Measurements from ENCODE around the gene MYO1A.

Gene MYO1A

DNA sequence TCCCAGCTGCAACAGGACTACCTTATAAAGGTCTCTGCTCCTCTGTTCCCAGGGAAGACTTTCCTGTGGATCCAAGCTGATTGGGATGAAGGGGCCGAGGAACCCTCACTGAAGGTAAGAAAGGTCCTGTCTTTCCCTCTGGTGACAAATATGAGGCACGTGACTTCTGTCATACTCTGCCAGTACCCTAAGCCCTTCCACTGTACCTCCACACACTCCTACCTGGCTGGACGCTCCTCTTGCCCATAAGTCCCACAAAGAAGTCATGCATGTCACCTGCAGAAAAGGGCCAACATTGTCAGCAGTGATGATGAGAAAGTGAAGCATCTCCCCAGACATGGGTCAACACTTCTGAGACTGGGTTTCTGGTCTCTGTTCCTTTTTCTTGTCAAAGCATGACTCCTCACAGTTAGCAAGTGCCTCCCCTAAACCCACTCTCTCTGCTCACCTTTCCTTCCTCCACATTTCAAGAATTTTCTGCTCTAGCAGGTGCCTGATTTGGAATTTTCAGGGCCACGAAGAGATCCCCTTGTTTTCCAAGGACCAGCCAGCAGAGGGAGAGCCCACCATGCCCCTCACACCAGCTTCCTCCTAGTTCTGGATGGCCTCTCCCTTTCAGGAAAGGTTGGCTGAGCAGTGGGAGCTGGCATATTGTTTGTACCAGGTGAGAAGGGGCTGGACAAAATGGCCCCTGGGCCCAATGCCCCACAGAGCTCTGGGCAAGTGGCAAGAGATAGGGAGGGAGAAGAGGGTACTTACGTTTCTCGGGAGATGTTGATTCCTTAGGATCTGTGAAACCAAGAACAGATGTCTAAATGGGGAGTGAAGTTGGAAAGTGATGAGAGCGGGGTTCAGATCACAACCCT lies 37.1 kb downstream of the MYO1A start:
- no peak for DNase-seq (ENCODE audit: low read depth)

DNA sequence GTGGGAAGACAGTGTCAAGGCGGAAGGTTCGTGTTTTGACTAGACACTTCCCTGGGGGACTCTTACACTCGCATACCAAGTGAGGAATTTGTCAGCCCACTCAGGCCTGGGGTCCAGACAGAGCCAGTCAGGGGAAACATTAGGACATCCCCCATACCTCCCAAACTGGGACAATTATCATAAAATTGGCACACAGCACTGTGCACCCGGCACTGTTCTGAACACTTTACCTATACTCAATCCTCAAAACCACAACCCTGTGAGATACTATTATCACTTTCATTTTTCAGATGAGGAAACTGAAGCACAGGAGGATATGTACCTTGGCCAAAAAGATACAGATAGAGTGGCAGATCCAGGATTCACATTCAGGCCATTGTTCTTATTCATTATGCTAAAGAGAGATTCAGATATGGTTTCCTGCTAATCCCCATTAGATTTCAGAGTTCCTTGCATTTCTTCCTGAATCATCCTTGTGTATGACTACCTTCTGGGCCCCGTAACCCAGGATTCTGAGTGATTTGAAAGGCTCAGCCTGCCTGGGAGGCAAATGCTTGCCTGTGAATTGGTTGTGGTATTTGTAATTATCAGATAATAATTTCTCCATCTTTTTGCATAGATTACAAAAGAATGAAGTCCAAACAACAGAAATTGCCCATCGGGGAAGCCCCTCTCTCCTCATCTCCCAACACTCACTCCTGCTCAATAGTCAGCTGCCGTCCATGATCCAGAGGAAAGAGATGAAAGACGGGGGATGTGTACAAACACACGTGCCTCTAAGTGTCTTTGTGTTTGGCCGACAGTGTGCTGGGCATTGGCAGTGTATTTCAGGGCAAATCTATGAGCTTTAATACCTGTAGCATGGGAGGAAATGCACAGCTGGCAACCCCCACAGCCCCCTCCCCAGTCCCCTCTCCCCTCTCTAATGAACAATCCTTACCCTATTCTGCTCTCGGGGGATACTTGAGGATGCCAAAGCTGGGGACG lies 38.2 kb downstream of the MYO1A start:
- no peak for DNase-seq (ENCODE audit: low read depth)

DNA sequence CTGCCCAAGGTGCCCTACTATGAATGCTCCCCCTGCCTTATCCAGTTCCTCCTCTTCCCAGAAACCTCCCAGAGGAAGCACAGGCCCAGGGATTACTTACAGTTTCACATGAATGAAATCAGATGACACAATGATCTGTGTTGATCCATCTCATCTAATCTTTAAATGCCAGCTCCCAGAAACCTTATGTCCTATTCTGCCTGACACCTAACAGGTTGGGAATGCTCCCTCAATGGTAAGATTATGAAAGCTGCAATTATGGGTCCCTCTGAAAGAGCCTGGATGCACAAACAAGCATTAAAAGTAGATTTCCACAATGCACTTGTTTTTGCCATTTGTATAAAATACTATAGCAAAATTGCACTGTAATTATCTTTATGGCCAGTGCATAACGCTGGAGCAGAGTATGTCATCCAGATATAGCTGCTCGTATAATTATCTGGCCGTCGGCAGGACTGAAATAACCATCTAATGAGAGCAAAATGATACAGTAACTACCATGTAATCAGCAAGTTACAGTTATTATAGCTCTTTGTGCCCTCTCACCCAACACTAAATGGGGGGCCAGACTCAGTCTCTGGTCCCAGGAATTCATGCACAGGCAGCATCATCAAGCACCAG lies 39.2 kb downstream of the MYO1A start:
- no peak for DNase-seq (ENCODE audit: low read depth)

DNA sequence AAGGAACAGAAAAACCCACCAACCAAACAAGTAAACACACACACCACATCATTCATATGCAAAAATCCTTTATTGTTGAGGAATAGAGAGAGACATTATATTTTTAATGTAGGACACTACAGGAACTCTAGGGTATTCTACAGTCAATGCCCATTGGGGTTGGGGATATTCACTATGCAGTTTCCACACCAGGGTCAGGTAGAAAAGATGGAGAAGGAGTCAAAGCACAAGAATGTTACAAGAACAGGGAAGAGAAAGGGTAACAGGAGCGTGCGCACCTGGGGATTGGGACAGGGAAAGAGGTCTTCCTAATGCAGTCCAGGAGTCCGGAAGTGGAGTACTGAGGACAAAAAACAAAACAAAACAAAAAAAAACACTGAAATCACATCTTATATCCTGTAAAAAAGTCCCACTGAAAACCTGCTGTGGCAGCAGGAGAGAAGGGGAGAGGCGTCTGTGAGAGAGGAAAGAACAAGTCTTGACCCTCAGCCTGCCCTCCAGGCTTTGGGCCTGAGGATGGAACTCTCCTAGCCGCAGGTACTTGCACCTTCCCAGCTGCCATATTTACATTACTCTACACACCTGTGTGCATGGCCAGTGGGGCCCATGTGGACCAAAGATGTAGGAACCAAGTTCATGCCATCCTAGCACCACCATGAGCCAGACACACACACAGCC lies 39.8 kb downstream of the MYO1A start:
- no peak for DNase-seq (ENCODE audit: low read depth)

DNA sequence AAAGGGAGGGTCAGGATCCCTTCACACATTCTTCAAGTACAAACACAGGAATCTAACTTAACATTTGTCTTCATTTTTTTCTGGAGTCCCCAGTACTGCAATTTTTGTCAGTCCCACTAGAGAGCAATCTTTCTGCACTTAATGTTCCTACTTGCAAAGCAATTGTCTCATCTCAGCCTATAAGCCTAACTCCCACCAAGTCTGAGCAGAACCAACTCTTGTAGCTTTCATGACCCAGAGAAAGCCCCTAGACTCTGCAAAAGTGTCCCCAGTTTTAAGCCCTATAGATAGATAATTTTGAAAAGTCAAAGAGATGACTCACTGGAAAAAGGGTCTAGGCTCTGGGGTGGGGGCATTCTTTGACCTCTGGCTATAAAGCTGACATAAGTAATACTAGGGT lies 41.8 kb downstream of the MYO1A start:
- DNase-seq (ENCODE audit: low read depth) = no peak

DNA sequence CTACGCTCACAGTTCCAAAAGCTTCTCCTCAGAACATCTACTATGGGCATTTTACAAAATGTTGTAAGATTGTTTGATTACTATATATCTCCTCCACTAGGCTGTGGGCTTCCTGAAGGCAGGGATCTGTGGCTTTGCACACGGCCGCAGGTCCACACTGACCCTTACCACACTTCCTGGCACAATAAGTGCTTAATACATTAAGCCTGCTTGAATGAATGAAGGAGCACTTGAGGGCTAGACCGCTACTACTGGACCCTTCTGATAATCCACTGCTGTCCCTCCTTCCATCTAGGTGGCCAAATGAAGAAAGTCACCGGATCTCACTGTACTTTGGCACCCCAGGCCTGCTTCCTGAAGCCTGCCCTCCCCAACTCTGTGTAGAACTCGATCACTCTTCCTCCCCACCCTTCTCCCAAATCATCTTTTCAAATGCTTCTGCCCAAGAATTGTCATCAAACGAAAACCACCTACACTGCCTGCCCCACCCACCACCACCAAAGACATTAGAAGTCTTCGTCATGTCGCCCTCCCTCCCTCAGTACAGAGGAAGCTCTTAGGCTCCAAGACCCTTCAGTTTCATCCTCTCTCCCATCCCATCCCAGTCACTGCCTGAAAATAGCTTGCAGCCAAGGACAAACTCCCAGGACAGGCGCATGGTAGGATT lies 43.0 kb downstream of the MYO1A start:
- DNase-seq (ENCODE audit: low read depth) = no peak

DNA sequence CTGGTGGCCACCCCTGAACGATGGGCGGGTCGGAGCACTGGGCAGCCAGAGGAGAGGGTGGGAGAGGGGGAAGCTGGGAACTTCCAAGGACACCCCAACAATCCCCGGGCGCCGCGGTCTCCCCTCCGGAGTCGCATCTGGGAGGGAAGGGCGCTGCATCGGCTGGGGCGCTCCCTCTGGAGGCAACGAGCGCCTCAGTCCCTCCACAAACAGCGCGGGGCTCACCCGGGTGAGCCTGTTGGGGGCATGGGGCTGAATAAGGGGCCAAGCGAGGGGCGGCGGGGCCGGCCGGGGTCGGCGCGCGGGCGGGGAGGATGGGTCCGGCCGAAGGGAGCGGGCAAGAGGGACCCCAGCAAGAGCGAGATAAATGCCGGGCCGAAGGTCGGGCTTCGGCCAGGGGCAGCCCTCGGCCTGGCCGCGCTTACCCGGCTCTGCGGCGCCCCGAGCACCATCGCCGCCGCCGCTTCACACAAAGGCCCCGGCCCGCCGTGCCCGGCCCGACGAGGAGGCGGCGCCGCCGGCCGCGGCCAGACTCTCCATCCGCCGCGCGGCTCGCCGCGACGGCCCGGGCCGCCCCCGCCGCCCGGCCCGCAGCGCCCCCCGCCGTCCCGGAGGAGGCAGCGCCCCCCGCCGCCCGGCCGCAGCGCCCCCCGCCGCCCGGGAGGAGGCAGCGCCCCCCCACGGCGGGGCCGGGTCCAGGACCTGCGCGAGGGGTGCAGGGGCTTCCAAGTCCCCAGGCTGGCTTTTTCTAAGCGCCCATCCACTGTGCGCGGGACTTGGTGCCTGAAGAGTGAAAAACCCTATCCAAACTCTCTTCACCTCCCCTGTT lies 43.7 kb downstream of the MYO1A start, which contains the start of gene ZBTB39:
TSS of gene ZBTB39 (minus strand) at position 567 of the 829 bp plus-strand sequence. CDS start 1,629 bp downstream, outside the sequence.
- peak; percentile 66 for DNase-seq (ENCODE audit: low read depth)

DNA sequence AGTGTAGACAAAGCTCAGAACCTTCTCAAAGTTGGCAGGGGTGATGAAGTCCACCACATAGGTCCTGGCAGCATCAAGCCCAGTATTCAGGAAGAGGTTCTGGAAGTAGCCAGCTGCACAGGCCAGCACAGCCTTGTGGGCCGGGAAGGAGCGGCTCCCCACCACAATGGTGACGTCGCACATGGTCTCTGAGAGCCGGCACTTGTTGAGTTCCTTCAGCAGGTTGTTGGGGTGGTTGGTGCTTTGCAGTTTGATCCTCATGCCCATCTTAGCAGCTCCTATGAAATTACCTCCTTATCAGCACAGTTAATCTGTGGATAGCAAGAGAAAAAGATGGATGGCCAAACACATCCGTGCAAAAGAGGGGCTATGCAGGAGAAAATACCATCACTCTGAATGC lies 45.3 kb downstream of the MYO1A start:
- no peak for DNase-seq (ENCODE audit: low read depth)

DNA sequence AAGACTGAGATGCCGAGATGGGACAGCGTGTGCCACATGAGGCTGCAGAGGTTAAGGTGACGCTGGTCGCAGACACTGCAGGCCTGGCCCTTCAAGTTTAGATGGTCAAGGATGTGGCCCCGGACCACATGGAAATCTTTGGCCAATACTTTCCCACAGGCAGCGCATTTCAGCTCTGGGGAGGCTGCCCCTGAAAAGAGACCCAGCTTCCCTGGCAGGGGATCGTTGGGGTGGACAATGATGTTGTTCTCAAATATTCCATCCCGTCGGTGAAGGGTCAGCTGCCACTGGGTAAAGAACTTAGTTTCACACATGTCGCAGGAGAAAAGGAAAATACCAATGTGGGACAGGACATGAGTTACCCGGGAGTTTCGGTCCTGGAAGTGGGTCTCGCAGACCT lies 46.5 kb downstream of the MYO1A start:
- no peak for DNase-seq (ENCODE audit: low read depth)

DNA sequence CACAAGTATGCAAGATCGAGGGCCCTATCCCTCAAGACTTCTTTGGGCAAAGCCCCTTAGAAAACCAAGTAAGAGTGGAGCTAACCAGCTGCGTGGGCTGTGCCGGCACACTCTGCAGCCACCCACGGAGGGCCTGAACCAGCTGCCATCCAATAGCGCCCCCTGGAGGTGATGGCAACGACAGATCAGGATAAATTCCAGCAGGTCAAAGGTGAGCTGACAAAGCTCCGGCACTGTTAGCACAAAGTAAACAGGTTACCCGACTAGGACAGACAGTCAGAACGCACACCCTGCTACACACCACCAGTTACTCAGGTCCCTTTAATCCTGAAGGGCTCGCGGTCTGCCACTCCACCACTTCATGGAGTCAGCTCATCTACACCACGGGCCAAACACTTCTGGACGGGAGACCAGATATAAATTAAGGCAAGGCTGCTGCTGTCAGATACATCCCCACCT lies 48.5 kb downstream of the MYO1A start:
- DNase-seq (ENCODE audit: low read depth) = peak; percentile 64

DNA sequence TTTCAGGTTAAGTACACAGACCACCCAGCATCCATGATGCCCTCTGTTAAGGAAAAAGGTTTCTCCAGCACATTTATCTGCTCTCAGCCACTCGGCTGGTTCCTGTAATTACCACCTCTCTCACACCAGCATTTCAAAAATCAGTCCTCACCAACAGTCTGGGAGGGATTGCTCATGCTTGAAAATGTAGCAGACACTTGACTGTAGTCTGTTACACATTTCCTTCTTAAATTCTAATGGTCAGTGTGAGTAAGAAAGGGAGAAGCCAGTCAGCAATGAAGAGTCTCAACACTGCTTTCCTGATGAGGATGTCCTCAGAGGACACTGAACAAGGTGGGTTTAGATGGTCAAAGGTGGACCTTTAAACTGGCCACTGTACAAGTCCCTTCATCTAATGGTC lies 49.5 kb downstream of the MYO1A start:
- DNase-seq (ENCODE audit: low read depth) = no peak

DNA sequence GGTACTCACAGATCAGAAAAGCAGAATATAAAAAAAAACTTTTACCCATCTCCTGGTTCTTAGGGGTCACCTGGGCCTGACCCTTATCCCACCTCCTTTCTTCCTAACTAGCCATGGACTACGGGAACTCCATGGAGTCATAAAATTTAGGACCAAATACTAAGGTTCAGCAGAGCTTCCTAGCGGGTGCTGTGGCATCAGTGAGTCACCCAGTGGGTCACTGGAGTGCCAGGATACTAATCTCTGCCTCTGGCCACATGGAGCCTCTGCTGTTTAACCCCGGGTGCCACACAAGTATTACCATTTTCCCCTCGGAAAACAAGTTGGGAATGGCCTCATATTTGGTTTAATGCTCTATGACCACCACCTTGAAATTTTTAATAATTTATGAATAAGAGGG lies 50.5 kb downstream of the MYO1A start:
- no peak for DNase-seq (ENCODE audit: low read depth)

DNA sequence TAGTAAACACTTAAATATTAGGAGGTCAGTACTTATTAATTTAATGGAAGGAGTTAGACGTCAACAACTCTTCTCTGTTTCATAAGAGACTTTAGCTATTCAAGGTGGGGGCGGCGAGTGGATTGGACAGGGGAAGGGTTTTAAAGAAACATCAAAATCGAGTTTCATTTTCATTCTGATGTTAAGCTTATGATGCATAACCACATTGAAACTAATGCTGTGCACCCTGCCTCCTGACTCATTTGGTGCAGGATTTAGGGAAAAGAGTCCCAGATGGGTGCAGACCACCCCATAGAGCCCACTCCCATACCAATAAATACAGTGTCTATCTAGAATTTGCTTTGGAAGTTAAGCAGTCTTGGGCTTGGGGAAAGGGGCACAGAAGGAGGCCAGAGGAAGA lies 50.9 kb downstream of the MYO1A start:
- peak; percentile 18 for DNase-seq (ENCODE audit: low read depth)

DNA sequence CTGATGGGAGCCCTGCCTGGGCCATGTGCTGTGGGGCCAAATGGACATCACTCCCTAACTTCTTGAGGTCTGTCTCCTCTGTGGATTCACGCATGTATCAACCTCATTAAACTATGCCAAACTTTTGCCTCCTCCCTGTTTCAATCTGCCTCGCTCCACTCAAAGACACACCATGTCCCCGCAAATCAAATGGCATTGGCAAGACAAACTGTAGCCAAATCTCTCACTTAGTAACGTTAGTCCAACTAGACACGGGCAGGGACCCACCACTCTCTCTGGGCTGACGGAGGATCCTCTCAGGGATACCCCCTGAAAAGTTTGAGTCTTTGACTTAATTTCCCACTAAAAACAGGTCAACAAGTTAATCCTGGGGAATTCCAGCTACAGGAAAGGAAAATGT lies 51.6 kb downstream of the MYO1A start:
- no peak for DNase-seq (ENCODE audit: low read depth)

DNA sequence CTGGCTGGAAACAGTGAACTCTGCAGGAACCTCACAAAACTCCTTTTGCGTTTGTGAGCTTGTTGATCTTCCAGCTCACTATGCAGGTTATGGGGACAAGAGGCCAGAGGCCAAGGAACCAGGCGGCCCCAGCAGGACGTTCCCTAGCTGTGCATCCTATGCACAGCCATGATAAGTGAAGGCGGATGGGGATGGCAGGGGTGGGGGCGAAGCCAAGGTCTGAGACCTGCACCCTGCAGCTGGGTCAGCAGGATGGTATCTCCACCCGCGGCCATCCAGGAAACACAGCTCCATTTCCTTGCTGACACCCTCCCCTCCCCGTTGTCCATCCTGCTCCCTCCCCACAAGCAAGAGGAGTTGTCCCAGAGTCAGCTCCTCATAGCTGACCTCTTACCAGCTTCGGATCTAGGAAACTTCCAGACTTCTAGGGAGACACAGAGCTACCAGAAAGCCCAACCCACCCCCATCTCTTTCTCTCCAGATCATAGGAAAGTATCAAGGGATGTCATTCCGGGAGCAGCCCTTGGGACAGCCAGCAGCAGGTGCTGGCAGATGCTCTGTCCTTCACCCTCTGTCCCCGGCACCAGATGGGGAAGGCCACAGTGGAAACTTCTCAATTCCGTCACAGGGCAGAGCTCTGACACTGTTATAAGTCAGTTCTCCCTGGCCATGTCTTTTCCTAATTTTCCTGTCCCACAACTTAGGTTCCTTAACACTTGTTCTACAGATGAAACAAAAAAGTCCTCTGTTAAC lies 53.0 kb downstream of the MYO1A start:
- DNase-seq (ENCODE audit: low read depth) = no peak

DNA sequence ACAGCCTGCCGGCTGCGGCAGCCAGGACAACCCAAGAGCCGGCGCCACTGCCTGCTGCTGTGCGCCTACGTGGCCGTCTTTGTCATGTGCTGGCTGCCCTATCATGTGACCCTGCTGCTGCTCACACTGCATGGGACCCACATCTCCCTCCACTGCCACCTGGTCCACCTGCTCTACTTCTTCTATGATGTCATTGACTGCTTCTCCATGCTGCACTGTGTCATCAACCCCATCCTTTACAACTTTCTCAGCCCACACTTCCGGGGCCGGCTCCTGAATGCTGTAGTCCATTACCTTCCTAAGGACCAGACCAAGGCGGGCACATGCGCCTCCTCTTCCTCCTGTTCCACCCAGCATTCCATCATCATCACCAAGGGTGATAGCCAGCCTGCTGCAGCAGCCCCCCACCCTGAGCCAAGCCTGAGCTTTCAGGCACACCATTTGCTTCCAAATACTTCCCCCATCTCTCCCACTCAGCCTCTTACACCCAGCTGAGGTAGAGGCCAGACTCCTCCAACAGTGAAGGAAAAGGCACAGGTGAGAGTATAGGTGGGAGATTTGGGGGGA lies 53.9 kb downstream of the MYO1A start:
- DNase-seq (ENCODE audit: low read depth) = no peak

DNA sequence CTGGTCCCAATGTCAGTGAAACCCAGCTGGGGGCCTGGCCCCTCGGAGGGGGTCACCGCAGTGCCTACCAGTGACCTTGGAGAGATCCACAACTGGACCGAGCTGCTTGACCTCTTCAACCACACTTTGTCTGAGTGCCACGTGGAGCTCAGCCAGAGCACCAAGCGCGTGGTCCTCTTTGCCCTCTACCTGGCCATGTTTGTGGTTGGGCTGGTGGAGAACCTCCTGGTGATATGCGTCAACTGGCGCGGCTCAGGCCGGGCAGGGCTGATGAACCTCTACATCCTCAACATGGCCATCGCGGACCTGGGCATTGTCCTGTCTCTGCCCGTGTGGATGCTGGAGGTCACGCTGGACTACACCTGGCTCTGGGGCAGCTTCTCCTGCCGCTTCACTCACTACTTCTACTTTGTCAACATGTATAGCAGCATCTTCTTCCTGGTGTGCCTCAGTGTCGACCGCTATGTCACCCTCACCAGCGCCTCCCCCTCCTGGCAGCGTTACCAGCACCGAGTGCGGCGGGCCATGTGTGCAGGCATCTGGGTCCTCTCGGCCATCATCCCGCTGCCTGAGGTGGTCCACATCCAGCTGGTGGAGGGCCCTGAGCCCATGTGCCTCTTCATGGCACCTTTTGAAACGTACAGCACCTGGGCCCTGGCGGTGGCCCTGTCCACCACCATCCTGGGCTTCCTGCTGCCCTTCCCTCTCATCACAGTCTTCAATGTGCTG lies 54.6 kb downstream of the MYO1A start:
- no peak for DNase-seq (ENCODE audit: low read depth)

DNA sequence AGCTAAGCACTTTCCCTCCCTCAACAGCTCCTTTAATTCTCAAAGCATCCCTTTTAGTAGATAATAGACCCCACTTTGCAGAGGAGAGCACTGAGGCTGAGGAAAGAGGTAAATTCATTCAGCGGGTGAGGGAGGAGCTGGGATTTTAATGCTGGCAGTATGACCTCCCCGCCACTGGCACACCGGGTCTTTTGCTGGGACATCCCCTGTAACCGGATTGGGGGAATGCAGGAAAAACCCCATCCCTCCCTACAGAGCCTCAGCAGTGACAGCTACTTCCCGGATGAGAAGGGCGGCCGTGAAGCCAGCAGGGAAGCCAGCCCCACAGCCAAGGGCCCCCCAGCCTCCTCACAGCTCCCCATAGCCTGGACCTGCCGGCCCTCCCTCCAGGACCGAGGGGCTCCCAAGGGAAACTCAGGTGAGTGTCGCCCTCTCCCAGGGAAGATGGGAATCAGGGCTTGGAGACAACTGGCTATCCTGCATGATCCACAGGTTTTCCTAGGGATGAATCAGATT lies 55.6 kb downstream of the MYO1A start:
- DNase-seq (ENCODE audit: low read depth) = no peak
